Measurements from ENCODE around the gene DDAH1. TPM values are rescaled to one million over a fixed set of nuclear protein-coding genes. Genes with fewer than 3 reads are reported as not detected.
A peak's percentile ranks its signal among the peaks of the same experiment; 100 is the strongest.

The DDAH1 gene
- total RNA-seq, 1 donor from 2014 or later: 56.7 TPM

DNA sequence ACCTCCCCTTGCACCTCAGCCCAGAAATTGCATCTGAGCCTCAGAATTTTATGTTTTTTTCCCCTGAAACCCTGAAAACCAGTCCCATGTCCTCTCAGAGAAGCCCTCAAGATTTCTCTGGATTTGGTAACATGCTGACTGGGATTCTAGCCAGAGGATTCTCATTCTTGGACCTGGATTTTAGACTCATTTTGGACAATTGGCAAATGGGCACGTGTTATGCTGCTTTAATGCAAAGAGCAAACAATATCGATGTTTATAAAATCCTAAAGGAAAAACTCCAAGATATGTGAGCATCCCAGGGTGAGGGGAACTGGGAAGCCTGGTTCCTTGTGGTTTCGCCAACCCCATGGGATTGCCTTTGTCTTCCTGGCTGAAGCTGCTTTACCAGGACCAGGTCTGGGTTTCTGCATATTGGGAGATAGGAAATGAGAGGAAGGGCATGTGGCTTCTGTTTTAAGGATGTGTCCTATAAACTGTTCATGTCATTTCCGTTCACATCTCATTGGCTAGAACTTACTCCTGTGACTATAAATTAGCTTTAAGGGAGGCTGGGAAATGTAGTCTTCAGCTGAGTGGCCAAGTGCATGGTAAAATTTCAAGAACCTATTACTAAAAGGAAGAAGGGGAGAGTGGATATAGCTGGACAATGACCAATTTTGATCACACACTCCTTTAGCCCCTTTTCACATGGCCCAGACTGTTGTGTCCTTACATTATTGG is 161.4 kb downstream of the DDAH1 start:
- no peak for DNase-seq (ENCODE audit: low read depth)

DNA sequence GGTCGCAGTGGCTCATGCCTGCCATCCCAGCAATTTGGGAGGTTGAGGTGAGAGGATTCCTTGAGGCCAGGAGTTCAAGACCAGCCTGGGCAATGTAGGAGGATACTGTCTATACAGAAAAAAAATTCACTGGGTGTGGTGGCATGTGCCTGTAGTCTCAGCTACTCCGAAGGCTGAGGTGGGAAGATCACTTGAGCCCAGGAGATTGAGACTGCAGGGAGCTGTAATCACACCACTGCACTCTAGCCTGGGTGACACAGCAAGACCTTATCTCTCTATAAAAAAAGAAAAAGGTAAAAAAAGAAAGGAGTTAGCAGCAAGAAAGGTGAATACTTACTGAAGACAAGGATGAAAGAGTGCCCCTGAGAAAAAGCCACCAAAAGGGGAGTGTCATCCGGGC is 164.8 kb downstream of the DDAH1 start:
- DNase-seq (ENCODE audit: low read depth): no peak

DNA sequence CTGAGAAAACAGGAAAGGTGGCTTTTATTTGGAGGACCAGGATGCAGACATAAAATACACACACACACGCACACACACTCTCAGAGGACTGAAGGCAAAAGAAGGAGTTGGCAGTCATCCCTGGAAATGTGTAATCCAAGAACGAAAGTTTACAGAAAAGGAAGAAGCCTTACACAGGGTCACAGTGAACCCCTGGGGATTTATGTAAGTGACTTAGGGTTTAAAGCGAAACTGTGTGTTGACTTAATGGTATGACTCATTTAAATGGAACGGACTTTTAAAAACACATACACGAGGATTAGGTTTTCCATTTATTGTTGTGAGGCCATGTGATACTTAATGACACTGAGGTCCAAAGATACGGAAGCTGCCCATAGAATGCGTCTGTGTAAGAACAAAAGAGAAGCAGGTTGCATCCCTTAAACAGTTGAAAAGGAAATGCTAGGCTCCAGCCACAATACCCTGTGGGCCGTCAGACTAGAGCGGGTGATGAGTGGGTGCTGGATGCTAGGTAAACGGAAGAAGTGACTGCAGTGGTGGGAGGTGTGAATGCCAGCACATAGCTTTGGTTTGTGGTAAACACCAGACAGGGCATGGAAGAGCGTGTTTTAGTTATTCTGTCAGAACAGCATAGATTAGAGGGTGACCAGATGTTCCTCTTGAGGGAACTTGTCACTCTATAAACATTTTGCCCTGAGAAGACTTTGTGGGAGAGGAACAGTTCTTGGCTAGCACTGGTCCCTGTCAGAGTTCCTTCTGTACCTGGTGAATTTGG is 166.9 kb downstream of the DDAH1 start:
- peak; percentile 100 for DNase-seq (ENCODE audit: low read depth)

DNA sequence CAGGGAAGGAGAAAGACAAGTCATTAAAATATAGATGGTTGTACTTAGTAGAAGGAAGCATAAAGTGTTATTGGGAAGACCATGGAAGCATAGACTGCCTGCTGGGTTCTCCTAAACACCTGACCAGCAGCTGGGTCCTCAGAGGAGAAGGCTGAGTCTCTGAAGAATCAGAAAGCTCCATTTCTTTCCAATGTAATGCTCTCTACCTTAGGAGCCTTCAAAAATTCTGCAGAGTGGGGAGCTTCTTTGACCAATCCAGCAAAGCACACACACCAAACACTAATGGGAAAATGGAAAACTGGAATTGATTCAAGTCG is 167.5 kb downstream of the DDAH1 start:
- DNase-seq (ENCODE audit: low read depth): no peak

GRCh38 chr1:85296980-85297379 is 168.0 kb downstream of the DDAH1 start:
- peak; percentile 35 for DNase-seq (ENCODE audit: low read depth)

DNA sequence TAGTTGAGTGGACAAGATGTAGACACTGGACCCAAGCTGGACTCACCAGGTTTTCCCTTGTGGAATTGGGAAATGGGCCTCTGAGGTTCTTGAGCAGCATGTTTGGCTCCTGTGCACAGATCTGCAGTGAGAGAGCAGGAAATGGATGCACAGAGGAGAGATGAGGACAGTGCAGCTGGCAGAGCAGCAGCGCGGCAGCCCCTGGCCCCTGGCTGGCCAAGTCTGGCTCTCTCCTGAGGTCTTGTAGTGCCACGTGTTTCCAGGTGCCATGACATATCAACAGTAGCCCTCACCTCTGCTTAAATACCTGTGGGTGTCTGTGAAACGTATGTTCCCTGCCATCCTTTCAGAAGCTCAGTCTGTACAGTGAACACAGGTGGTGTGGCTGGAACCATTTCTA is 169.3 kb downstream of the DDAH1 start:
- DNase-seq (ENCODE audit: low read depth): no peak

DNA sequence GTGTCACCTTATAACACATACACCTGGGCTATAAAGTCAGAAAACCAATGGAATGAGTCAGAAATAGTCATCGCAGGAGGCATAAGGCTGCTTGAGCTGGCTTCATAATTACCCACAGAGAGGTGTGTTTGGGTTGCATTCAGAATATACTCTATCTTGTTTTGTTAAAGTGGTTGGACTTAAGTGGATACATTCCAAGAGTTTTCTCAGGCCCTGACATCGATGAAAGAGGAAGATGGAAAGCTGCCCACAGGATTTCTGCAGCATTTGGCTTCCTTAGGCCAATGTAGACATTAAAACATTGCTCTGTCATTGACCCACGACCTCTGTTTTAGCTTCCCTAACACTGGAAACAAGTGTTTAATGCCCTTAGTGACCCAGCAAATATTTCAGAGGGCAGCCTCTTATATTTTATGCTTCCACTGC is 169.9 kb downstream of the DDAH1 start:
- peak; percentile 97 for DNase-seq (ENCODE audit: low read depth)

DNA sequence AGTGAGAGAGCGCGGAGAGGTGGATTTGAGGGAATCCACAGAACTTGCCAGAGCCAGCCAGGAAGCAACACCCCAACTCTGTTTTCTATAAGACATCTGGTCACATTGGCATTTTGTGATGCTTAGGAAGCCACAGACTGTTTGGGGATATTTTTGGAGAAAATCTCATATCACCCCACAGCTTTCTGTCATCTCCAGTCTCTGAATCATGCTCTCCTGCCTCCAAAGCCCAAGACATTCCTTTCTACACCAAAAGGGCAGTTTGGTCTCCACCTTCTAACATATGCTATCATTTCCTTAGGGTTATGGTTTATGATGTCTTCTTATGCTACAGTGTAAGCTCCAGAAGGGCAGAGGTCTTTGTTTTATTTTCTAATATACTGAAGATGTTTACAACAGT is 174.1 kb downstream of the DDAH1 start:
- DNase-seq (ENCODE audit: low read depth): no peak

DNA sequence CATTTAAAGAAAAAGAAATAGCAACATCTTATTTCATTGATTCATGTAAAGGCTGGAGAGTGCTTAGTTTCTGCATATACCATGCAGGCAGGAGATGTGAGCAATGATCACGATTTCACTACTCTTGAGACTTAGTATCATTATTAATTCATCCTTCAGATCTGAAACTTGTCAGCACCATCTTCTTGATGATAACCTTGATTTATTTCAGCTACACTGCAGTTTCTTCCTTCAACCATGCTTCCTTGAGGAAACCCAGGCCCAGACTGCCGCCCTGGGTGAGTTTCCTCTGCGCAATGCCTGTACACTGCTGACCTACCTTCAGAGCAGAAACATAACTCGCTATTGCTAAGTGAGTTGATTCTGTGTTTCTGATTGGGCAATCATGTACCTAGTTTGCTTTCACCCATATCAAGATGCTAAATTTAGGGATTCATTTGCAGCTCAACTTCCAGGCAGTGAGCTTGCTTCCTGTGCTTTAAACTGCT is 175.1 kb downstream of the DDAH1 start:
- no peak for DNase-seq (ENCODE audit: low read depth)

DNA sequence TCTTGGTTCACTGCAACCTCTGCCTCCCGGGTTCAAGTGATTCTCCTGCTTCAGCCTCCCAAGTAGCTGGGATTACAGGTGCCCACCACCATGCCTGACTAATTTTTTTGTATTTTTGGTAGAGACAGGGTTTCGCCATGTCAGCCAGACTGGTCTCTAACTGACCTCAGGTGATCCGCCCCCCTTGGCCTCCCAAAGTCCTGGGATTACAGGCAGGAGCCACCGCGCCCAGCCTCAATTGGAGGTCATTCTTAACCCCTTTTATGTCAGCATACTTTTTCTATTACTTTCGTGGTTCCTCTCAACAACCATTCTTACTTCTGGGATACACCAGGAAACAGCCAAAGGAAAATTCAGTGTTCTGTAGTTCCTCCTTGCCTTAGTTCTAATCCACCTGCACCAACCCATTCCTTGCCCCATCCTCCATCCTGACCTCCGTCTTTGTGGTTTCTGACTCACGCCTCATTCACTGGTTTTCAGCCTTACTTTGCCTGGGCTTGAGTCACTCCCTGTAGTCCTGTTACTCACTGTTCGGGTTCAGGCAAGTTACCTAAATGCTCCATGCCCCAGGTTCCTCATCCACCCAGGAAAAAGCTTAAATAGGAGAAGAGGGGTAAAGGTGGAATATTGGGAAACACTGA is 175.6 kb downstream of the DDAH1 start:
- DNase-seq (ENCODE audit: low read depth): peak; percentile 98

DNA sequence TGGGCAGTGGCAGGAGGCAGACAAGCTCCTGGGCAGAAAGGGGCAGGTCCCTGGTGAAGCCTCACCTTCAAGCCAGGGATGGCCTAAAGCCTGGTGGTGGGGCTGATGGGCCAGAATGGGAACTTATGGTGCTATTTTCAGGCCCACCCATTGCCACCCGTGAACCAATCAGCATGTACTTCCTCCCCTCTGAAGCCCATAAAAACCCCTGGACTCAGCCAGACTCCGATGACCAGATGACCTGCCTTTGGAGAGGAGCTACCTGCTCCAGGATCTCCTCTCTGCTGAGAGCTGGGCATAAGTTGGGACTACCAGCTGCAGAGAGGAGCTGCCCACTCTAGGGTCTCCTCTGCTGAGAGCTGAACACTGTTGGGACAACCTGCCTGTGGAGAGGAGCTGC is 180.8 kb downstream of the DDAH1 start:
- no peak for DNase-seq (ENCODE audit: low read depth)

- no peak for DNase-seq (ENCODE audit: low read depth)
Measured at GRCh38 chr1:85283475-85284199, 181.3 kb downstream of the DDAH1 start.

- no peak for DNase-seq (ENCODE audit: low read depth)
Measured at GRCh38 chr1:85282424-85282823, 182.5 kb downstream of the DDAH1 start.

- no peak for DNase-seq (ENCODE audit: low read depth)
Measured at GRCh38 chr1:85280636-85281035, 184.3 kb downstream of the DDAH1 start.

GRCh38 chr1:85279458-85280080 is 185.4 kb downstream of the DDAH1 start:
- DNase-seq (ENCODE audit: low read depth): no peak

DNA sequence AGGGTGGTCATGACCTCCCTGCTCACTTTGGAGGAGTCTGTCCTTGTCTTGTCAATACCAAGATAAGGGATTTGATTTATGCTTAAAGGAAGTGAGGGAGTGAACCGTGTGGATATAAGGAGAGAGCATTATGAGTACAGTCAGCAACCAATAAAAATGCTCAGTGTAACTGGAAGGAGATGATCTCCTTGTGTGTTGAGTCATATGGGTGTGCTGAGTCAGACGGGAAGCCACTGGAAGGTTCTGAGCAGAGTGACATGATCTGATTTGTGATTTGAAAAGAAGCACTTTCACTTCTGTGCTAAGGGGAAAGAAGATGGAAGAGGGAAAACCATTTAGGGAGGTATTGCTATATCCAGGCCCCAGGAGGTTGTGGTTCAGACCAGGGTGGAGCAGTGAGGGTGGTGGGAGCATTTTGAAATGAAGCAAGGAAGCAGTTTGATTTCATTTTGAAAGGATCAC is 186.1 kb downstream of the DDAH1 start:
- DNase-seq (ENCODE audit: low read depth): peak; percentile 97

DNA sequence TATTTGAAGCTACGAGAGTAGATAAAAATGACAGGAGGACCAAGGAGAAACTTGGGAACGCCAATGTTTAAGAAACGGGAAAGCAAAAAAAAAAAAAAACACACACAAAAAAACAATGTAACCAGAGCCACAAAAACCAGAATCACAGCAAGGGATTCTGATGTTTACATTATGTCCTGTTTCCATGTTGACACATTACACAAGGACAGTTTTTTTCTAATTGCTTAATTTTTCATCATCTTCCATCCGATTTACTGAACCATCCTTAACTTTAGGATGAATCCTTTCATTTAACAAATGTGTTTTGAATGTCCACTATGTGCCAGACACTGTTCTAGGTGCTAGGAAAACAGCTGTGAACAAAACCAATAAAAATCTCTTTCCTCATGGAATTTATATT is 187.2 kb downstream of the DDAH1 start:
- no peak for DNase-seq (ENCODE audit: low read depth)

GRCh38 chr1:85276978-85277639 is 187.8 kb downstream of the DDAH1 start:
- no peak for DNase-seq (ENCODE audit: low read depth)

DNA sequence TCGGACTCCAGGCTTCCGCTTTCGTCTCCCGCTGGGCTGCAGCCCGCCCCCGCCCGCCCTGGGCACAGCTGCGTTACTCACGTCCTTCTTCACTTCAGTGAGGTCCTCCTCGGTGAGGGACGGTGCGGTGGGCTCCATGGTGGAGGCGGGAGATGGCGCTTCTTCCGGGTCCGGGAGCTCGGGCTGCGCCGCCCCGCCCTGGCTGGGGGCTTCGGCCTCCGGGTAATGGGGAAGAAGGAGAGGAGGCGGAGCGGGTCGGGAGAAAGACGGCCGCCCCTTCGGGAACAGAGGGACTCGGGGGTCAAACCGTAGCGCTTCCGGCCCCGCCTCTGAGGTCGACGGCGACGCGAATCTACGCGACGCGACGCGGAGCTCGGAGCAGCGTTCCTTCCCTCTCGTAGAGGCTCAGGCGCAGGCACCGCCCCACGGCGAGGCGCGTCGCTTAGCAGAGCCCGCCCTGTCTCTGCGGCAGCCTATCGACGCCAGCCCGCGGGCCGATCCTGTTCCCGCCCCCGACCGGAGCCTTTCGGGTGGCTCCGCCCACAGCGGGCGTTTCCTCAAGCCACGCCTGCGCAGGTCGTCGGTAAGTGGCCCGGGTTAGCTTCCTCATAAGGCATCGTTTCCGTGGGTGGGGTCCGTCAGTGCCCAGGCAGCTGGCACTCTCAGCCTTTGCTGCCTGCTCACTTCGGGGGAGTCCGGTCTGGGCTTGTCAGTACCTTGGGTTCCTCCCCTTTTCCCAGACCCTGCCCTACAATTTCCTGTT is 188.6 kb downstream of the DDAH1 start, which contains the start of gene BCL10:
TSS of gene BCL10 (minus strand) at position 418 of the 763 bp plus-strand sequence. CDS start at position 138, 280 bp downstream.
- DNase-seq (ENCODE audit: low read depth): peak; percentile 98

DNA sequence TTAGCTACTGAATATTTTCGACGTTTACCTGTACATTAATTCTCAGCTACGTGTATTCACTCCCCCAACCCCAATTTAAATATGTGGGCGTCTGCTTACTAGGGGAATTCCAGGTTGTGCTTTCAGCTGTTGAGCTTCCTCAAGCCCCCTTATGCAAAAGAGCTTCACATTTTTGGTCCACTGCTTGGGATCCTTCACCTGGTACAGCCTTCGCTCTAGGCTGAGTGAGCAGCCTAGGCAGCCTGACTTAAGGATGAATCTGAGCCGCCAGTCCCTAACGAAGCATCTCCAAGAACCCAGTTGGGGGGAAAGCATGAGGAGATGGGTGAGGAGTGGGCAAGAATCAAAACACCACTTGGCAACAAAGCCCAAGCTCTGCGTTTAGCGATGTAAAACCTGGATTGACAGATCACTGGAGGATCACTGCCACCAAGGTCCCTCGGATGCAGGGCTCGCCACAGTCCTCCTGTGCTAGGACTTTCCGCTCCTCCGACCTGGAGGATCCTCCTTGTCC is 189.2 kb downstream of the DDAH1 start:
- peak; percentile 56 for DNase-seq (ENCODE audit: low read depth)
